Activated naive CD8-positive, alpha-beta T cell treated with anti-CD3 and anti-CD28 coated beads, Interleukin-2, amount 50 U/mL, for 16 hours (primary cell): ENCODE measurements around the gene ARHGEF2.

Experiments used
- DNase-seq: peaks from one replicate; pipeline ENCODE4 v3.0.0-alpha.2; 2020; ENCODE audit warnings: low read depth, low spot score

ARHGEF2 gene

DNA sequence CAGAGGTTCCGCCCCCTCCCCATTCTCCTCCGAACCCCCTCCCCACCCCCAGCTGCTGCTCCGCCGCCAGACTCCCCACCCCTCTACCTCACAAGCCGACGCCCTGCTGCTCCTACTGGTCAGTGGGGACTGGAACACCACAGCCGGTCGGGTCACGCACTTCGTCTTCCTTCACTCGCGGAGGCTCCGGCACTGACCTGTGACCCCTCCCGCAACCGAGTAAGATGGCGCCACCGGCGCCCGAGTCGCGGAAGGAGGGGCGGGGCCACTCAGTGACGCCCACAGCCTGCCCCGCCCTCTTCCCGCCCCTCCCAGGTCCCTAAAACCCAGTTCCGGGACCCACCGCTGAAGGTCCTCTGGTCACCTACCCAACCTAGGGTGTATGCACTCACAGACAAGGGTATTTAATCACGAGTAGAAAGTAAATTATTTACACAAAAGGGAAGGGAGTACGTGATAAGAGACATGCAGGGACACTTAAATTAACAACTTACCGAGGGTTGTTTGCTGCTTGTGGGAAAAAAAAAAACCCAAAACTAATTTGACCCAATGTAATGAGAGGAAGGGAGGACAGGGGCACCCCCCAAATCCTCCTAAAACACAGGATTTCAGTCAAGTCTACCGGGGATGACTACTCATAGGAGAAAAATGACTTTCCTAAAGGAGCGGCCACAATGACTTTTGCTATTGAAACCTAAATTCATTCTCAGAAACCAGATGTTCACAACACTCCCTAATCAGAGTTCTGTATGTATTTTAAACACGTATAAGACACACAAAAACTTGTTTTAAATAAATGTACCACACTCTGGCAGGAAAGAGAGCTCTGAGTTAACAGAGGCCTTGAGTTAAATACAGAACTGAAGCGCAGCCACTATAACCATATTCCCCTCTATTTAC lies 66.9 kb downstream of the ARHGEF2 start, which contains the start of gene RIT1:
RIT1 (minus strand) TSS at position 194 of the 900 bp plus-strand sequence. CDS start 588 bp downstream, outside the sequence.
- DNase-seq: peak; percentile 62

DNA sequence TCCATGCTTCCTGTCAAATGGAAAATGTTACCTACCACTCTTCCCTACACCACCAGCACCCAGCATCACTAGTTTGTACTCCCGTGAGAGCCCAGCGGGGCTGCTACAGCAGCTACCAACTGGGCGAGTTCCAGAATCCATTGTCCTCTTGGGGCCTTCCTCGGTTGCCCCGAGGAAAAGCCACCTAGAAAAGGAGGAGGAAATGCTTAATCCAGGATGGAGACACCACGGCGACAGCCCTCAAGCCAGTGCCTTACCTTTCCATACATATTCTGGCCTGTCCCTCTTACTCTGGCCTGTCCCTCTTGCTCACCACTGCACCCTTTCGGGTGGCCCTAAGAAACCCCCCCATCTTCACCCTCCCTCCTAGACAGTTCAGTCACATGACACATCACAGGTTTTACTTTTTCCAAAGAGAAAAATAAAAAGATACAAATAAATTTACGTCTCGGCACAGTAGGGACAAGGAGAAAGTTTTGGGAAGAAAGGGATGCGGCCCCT lies 67.7 kb downstream of the ARHGEF2 start:
- DNase-seq: no peak

DNA sequence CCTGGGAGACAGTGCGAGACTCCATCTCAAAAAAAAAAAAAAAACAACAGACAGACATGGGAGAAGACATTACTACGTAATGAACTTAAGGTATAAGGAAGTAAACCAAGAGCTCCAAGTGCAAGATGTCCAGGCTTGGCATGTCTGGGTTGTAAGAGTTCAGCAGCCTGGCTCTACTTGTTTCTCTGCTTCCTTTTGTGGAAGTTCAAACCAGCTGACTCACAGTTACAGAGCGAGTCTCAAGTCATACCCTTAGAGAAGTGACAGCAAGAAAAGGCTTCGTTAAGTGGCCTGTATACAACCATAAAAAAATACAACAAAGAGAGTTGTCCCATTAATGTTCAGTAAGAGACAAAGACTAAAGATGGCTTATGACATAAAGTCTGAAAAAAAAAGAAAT lies 68.5 kb downstream of the ARHGEF2 start:
- no peak for DNase-seq

DNA sequence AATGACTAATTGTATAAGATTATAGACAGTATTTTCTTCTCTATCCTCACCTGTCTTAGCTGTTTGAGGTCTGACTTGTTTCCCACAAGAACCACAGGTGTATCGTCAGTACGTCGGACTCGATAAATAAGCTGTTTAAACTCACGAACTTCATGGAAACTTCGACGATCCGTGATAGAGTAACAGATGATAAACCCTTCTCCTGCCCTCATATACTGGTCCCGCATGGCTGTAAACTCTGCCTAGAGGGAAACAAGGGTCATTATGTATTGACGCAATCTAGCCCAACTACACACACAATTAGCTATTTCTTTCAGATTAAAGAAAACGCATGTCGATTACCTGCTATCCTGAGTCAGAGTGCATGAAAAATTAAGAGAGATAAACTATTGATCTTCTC lies 74.1 kb downstream of the ARHGEF2 start:
- DNase-seq: no peak

DNA sequence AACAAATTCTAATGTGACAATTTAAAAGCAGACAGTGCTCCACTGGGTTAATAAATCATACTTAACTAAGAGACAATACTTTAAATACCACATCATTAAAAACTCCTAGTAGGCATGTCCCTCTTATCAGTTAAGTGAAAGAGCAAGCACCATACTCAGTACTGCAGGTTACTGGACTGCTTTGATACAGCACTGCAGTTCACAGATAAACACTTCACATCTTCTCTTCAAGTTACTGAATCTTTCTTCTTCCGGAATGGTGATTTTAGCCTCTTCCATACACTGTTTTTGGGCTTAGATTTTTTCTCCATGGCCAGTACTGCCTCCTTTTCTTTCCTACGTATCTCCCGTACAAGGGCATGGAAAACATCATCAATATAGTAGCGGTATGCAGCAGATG lies 78.2 kb downstream of the ARHGEF2 start:
- DNase-seq: no peak

DNA sequence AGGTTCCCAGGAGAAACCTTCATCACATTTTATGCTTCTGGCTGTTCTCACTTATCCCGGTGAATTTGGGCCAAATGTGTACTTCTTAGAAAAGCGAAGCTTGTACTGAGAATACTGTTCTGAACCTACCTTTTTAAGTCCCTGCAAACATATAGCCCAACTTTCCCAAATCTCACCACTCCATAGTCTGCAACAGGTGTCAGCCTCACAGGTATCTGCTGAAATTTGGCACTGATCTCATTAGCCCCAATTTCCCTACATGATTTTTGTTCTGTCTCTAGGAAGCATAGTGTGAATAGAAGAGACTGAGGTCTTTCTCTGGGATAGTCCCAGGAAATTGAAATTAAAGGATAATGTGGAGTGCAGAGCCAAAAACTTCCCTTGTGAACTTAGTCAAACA lies 78.7 kb downstream of the ARHGEF2 start:
- no peak for DNase-seq

DNA sequence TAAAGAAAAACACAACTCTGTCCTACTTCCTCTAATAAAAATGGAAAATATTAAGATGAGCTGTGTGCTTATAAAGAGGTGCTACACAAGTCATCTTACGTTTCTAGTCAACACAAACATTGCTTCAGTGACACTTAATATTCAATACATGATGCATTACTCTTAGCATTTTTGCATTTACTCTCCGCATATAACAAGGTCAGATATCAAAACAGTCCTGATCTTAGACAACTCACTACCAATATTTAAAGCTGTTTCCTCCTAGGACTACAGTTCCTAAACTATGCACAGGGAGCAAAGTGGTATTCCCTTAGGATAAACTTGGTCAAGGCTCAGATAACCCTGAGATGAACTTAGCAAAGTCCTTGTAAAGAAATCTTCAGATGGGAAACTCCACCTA lies 79.5 kb downstream of the ARHGEF2 start:
- no peak for DNase-seq

DNA sequence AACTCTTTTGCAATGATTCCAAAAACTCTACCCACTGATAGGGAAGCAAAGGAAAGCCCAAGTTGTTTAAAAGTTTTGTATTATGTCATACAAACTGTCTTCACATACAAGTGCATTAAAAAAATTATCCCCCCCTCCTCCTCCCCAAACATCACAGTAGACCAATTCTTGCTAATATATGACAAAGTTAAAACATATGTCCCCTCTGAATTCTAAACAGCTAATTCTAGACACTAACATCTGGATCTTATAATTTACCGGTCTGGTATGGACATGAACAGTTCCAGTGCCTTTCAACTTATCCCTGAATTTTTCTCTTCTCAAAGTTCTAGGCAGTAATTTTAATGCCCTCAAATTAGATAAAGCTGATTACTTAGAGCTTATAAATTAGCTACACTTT lies 80.6 kb downstream of the ARHGEF2 start:
- DNase-seq: no peak
